ENCODE data around the gene ASAP3. TPM values are rescaled to one million over a fixed set of nuclear protein-coding genes. Genes with fewer than 3 reads are reported as not detected.
"Not testable (repeated sequence)": the region's sequence is repeated elsewhere in the genome, so short reads cannot be mapped to it uniquely, and the experiment has no call there.

Gene ASAP3
- total and polyA plus RNA-seq, 8 donors, result 35.2 to 51.6 (median 44.9) TPM

DNA sequence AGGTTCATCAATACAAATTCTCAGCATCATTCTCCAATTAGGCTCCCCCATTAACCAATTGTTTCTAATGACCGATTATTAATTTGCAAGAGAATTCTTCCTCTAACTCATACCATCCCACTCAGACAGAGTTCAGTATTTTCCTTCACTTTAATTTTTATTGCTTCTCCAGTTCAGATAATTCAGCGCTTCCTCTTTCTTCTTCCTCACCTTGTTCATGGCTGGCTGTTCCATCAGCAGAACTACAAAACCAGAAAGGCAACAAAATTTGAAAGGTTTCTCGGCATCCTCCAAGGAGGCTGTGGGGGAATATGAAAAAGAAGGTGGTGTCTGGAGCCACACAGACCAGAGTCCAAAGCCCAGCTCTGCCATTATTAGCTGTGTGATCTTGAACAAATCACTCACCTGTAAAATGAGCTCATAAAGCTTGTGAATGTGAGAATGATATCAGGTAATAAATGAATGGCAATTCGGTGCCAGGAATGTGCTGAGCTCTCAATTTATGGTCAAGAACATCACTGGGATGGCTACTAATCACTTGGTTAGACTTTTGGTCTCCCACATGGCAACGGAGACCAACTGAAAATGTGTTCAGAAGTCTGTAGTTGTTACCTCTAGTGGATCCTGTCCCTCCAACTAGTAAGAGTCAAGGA is 102.6 kb downstream of the ASAP3 start:
- Histone ChIP-seq H3K36me3 (no peaks in the 10 kb centered on the region), H3K27me3 (no peaks in the 10 kb centered on the region), H3K9me3 (no peaks in the 10 kb centered on the region), H3K27ac (no peak overlapping the region), H3K4me1 (peaks cover 8 to 28% of the 10 kb centered on the region in 2 donors), H3K4me3 (no peak overlapping the region)
- no peak for TF ChIP-seq CTCF (IDR thresholded peaks at IDR 0.05)
- no peak for DNase-seq
- intact Hi-C loops (cut with DNase I), result no loop called here
- ATAC-seq, result no peak

GRCh38 chr1:23380719-23381118 is 103.3 kb downstream of the ASAP3 start:
- Histone ChIP-seq H3K27ac (no peak overlapping the region), H3K27me3 (no peaks in the 10 kb centered on the region), H3K4me1 (peaks cover 8 to 28% of the 10 kb centered on the region in 2 donors), H3K36me3 (no peaks in the 10 kb centered on the region), H3K9me3 (no peaks in the 10 kb centered on the region), H3K4me3 (no peak overlapping the region)
- intact Hi-C loops (cut with DNase I), result no loop called here
- DNase-seq, result no peak
- TF ChIP-seq CTCF (IDR thresholded peaks at IDR 0.05), result no peak
- no peak for ATAC-seq

- H3K27ac ChIP-seq; ATAC-seq; DNase-seq; H3K36me3 ChIP-seq; intact Hi-C loops (cut with DNase I); H3K4me3 ChIP-seq; H3K27me3 ChIP-seq; H3K9me3 ChIP-seq: not testable (repeated sequence)
- H3K4me1 ChIP-seq, result peaks cover 8 to 27% of the 10 kb centered on the region in 2 donors
Measured at GRCh38 chr1:23380236-23380635, 103.7 kb downstream of the ASAP3 start.

Other genes with a start within 250 kb of the ASAP3 start
- gene HNRNPR, start 139.9 kb downstream of the ASAP3 start, total RNA-seq, result 100 to 1,000 TPM in 1 of 2 donors, 10 to 100 TPM in 1; 84.3 to 108 TPM
- 100 to 1,000 TPM; 213 to 277 (median 229) TPM for gene HNRNPR, start 139.9 kb downstream of the ASAP3 start, polyA plus RNA-seq (ENCODE audit: insufficient read length in 6 of 6)
- gene ZNF436, start 114.3 kb downstream of the ASAP3 start, total RNA-seq, result 10 to 100 TPM in 1 of 2 donors, 1 to 10 TPM in 1; 9.2 to 10.2 TPM
- 10 to 100 TPM; 30.2 to 38.8 (median 35.5) TPM for gene ZNF436, start 114.3 kb downstream of the ASAP3 start, polyA plus RNA-seq (ENCODE audit: insufficient read length in 6 of 6)
- gene TCEA3, start 59.4 kb downstream of the ASAP3 start, total RNA-seq, result 10 to 100 TPM; 28.3 to 43.2 TPM
- gene TCEA3, start 59.4 kb downstream of the ASAP3 start, polyA plus RNA-seq (ENCODE audit: insufficient read length in 6 of 6), result 10 to 100 TPM; 15.5 to 33.8 (median 27.4) TPM
- gene E2F2, start 47.1 kb upstream of the ASAP3 start, total RNA-seq, result 1 to 10 TPM; 3.2 to 4.3 TPM
- gene E2F2, start 47.1 kb upstream of the ASAP3 start, polyA plus RNA-seq (ENCODE audit: insufficient read length in 6 of 6), result 1 to 10 TPM; 3.3 to 5.8 (median 4.2) TPM
- gene ID3, start 75.3 kb upstream of the ASAP3 start, total RNA-seq, result 100 to 1,000 TPM; 125 to 129 TPM
- gene ID3, start 75.3 kb upstream of the ASAP3 start, polyA plus RNA-seq (ENCODE audit: insufficient read length in 6 of 6), result 100 to 1,000 TPM; 135 to 261 (median 191) TPM
- 100 to 1,000 TPM; 761 to 849 TPM for gene RPL11, start 207.6 kb upstream of the ASAP3 start, total RNA-seq
- gene RPL11, start 207.6 kb upstream of the ASAP3 start, polyA plus RNA-seq (ENCODE audit: insufficient read length in 6 of 6), result 1,000 to 10,000 TPM; 2,625 to 3,171 (median 2,838) TPM

Measured in left lung (tissue), 10 donors.